ENCODE measurements around the gene GNA12.
"Not testable (repeated sequence)": the region's sequence is repeated elsewhere in the genome, so short reads cannot be mapped to it uniquely, and the experiment has no call there.

GNA12 gene

GRCh38 chr7:2775785-2776184, 68.3 kb downstream of the GNA12 start:
- no peak for DNase-seq

- no peak for DNase-seq
These were observed 68.7 kb downstream of the GNA12 start for GRCh38 chr7:2775376-2775775.

- DNase-seq: no peak
These were observed 69.2 kb downstream of the GNA12 start for GRCh38 chr7:2774935-2775334.

DNA sequence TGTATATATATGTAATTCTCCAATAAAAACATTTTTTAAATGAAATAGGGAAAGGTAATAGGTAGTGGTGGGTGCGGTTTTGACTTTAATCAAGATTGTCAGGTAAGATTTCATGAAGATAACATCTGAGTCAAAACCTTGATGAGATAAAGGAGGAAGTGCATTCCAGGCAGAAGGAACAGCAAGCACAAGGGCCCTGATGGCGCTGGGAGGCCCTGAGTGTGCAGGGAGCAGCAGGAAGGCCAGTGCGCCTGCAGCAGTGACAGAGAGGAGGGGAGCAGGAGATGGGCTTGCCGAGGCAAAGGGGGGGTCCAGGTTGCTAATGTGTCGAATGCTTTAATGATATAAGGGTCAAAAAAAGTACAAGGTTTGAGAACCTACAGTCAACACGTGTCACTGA, 69.8 kb downstream of the GNA12 start:
- DNase-seq: no peak

GRCh38 chr7:2773608-2774007, 70.5 kb downstream of the GNA12 start:
- no peak for DNase-seq

DNA sequence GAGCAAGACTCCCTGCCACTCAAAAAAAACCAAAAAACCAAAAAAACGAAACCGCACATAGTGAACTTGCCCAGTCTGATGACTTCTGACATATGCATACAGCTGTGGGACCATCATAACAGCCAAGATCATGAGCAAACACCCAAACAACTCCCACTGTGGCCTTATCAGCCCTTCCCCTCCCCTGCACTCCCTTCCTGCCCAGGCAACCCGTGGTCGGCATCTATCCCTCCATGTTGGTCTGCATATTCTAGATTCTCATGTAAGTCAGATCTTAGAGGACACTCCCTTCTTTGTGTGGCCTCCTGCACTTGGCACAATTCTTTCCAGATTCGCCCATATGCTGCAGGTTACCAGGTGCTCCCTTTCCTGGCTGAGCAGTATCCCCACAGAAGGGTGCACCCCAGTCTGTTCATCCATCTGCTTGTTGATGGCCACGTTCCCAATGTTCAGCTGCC, 72.8 kb downstream of the GNA12 start:
- no peak for DNase-seq

DNA sequence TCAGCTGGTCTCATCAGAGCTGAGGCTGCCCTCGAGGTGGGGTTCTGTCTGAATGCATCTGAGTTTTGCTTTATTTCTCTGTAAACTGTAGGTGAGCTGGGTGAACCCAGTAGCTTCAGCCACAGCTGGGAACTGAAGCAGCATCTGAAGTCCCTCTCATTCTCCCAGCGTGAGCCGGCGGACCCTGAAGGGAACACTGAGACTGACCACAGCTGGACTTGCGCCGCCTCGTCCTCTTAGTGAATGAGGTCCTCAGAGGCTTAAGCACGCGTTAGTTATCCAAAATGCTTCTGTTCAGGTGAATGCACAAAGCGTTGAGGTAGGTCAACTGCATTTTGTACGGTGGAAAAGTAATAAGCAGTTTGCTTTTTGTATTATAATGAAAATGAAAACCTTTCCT, 79.5 kb downstream of the GNA12 start:
- DNase-seq: no peak

DNA sequence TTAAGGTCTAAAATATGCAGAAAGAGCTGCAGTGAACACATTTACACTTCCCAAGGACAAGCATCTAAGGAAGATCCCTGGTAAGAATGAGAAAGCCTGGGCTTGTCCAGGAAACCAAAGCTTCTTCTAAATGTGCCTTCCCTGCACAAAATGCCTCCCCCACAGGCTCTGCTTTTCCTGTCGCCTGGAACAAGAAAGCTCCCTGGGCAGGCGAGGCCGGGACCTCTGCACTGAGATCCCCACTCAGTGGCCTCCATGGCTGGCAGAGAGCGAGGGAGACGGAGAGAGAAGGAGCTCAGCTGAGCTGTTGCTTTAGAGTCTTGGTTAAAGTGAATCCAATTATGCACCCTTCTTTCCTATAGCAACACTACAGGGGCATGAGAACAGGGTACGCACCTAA, 80.5 kb downstream of the GNA12 start:
- DNase-seq: no peak

DNA sequence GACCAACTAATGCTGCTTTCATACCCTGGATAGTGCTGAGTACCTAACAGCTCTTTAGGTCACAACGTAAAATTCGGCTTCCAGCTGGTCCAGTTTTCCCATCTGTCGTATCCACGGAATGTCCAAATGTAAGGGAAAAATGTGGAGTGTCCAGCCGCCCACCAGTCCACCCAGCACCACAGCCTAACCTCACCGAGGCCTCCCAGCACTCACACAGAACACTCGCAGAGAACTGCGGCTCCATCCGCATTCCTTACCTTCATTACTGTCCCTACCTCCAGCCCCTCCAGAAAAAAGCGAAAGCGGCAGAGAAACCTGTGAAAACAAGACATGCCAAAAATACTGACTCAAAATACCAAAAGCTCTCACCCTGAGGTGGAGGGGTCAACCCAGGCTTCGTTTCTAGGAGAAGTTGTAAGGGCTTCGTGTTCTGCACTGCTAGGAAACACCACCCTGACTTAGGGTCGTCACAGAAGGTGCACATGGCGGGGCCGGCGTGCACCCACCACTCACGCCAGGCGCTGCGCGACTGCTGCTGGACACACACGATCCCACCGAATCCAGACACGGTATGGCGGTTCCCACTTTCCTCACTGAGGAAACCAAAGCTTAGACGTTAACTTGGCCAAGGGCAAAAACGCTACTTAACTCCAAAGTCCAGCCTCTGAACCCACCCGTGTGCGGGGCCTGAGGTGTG, 82.2 kb downstream of the GNA12 start:
- no peak for DNase-seq

DNA sequence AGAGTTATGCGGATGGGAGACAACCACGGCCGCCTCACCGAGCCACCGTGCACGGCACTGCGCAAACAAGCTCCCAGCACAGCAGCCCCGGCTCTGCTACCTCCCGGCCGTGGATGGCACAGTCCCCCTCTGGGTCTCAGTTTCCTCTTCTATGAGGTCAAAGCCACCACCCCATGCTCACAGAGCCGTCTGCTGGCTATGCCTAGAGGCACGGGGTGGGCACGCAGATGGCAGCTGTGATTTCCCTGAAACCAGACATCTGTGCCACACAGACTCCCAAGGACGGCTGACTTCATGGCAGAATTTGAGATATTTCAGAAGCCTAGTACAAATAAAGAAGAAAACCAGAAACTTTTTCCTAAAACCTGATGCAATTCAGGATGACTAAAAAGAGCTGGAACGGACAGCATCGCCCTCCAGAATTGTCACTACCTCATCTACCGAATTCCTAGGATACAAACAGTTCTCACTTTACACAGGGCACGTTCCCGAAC, 82.9 kb downstream of the GNA12 start:
- no peak for DNase-seq

DNA sequence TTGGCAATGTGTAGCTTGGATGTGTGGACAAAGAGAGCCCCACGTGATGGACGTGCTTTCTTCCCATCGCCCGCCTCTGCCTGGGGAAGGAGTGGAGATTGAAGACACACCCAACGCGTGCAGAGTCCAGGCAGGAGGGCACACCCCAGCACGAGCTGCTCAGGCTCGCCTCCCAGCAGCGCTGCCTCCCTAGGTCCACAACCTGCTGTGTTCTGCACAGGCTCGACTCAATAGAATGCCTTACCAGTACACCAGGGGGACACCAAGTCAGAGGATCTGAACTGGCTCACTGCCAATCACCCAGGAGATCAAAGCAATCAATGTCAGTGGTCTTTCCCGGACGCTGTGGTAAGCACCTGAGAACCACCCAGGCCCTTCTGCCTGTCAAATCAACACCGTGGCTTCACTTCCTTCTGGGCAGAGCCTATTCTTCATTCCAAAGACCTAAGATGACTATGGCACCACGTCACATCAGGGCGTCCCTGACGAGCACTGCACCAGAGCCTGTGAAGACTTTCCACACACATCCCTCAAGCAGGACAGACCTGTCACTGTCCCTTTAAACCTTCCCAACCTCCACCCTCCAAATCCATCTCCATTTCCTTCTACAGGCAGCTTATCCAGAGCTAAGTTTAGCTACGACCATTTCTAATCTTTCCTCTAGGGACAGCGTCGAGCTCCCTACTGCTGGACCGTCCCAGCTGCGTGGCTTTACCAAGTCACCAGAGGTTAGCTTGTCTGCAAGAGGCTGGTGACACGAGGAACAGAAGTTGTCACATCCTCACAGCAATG, 83.8 kb downstream of the GNA12 start:
- DNase-seq: no peak

- DNase-seq: no peak
These were observed 84.4 kb downstream of the GNA12 start for GRCh38 chr7:2759736-2760097.

DNA sequence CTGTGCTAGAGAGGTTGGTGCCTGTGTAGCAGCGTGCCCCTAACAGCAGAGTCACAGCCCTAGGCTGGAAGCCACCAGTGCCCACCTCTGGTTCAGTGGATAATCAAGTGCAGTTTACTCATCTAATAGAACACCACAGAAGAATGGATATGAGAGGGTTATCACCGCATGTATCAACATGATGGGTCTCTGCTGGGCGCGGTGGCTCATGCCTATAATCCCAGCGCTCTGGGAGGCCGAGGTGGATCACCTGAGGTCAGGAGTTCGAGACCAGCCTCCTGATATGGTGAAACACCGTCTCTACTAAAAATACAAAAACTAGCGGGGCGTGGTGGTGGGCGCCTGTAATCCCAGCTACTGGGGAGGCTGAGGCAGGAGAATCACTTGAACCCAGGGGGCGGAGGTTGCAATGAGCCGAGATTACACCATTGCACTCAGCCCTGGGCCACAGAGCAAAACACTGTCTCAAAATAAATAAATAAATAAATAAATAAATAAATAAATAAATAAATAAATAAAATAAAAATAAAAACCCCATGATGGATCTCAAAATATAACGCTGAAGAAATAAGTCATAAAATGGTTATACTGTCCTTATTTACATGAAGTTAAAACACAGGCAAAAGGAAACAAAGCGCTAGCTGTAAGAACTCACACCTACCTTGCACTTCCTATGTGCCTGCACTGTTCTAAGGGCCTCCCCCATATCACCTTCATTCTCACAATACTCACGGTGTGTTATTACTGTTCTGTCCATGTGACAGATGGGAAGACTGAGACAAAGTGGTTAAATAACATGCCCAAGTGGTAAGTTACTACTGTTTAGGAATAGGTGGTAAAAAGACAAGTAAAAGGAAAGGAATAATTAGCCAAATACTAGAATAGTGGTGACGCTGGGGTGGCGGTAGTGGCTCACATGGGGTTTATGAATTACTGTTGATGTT, 85.2 kb downstream of the GNA12 start:
- DNase-seq: no peak

GRCh38 chr7:2757904-2758672, 86.0 kb downstream of the GNA12 start:
- peak; percentile 52 for DNase-seq

GRCh38 chr7:2757361-2757903, 86.7 kb downstream of the GNA12 start:
- DNase-seq: no peak

DNA sequence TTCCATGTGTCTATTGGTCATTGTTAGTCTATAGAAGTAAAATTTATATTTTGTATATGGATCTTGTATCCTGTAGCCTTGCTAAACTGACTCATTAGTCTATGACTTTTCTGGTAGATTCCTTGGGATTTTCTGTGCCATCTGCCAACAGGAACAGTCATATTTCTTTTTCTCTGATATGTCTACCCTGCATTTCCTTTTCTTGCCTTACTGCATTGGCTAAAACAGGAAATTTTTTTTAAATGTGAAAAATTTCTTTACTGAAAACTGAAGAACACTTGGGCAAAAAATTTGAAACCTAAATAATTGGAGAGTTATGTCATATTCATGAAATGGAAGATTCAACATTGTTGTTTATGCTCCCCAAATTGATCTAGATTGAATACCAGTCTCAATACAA, 88.6 kb downstream of the GNA12 start:
- DNase-seq: no peak

DNA sequence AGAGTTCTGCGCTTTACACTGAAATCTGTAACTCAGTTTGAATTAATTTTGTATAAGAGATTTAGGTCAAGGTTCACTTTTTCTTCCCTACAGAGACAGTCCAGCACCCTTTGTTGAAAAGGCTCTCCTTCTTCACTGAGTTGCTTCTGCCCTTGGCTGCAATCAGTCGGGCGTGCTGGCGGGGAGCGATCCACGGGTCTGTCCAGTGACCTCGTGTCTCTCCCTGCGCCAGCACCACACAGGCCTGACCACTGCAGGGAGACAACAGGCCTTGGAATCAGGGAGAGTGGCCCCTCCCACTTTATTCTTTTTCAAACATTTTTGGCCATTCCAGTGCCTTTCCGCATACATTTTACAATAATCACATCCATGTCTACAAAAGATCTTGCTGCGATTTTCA, 89.2 kb downstream of the GNA12 start:
- DNase-seq: no peak

DNA sequence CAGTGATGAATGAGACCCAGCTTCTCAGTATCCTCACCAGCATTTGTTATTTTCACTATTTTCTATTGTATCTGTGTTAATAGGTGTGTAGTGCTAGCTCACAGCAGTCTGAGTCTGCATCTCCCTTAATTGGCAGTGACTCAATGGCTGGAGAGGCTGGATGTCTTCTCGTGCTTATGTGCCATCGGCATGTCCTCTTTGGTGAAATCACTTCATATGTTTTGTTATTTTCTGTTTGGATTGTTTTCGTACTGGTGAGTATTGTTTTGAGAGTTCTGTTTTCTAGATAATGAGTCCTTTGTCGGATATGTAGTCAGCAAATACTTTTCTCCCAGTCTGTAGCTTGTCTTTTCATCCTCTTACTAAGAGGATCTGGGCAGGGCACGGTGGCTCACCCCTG, 90.0 kb downstream of the GNA12 start:
- DNase-seq: no peak

GRCh38 chr7:2753148-2753547, 91.0 kb downstream of the GNA12 start:
- DNase-seq: no peak

GRCh38 chr7:2751086-2751485, 93.0 kb downstream of the GNA12 start:
- DNase-seq: no peak

- DNase-seq: no peak
These were observed 94.1 kb downstream of the GNA12 start for GRCh38 chr7:2750004-2750407.

DNA sequence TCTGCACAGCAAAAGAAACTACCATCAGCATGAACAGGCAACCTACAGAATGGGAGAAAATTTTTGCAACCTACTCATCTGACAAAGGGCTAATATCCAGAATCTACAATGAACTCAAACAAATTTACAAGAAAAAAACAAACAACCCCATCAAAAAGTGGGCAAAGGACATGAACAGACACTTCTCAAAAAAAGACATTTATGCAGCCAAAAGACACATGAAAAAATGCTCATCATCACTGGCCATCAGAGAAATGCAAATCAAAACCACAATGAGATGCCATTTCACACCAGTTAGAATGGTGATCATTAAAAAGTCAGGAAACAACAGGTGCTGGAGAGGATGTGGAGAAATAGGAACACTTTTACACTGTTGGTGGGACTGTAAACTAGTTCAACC, 95.4 kb downstream of the GNA12 start:
- DNase-seq: not testable (repeated sequence)

Data from activated CD8-positive, alpha-beta memory T cell treated with anti-CD3 and anti-CD28 coated beads, Interleukin-2, amount 50 U/mL, for 4 hours (primary cell).